ENCODE measurements around the gene BBS10. TPM values are rescaled to one million over a fixed set of nuclear protein-coding genes. Genes with fewer than 3 reads are reported as not detected.
"Not testable (repeated sequence)": the region's sequence is repeated elsewhere in the genome, so short reads cannot be mapped to it uniquely, and the experiment has no call there.

BBS10 gene
- total RNA-seq, 1 experiment from 2014 or later: 8.2 TPM

- no peak for TF ChIP-seq PRRX2 (CRISPR knock-in tag; IDR thresholded peaks at IDR 0.05)
- TF ChIP-seq ZNF263 (CRISPR knock-in tag; IDR thresholded peaks at IDR 0.05; ENCODE audit: low read depth): no peak
- TF ChIP-seq, protein P1, sequence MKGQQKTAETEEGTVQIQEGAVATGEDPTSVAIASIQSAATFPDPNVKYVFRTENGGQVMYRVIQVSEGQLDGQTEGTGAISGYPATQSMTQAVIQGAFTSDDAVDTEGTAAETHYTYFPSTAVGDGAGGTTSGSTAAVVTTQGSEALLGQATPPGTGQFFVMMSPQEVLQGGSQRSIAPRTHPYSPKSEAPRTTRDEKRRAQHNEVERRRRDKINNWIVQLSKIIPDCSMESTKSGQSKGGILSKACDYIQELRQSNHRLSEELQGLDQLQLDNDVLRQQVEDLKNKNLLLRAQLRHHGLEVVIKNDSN (CRISPR knock-in tag; IDR thresholded peaks at IDR 0.05): no peak
- no peak for TF ChIP-seq NFATC4 (CRISPR knock-in tag; IDR thresholded peaks at IDR 0.05)
Measured at GRCh38 chr12:76368230-76368629, 20.0 kb upstream of the BBS10 start (continued).

GRCh38 chr12:76366163-76366562 lies 17.9 kb upstream of the BBS10 start:
- no peaks in the 10 kb centered on the region; the same call in 1 of the 2 replicates for H3K9me3 Mint-ChIP-seq
- DNase-seq (ENCODE audit: low spot score) (no peak), ATAC-seq (no peak)
- no peaks in the 10 kb centered on the region for H3K27me3 Mint-ChIP-seq (ENCODE audit: low read depth)
- ChIA-PET POLR2A (no interaction called here), CTCF (no interaction called here)
- H3K4me1 Mint-ChIP-seq: no peaks in the 10 kb centered on the region
- TF ChIP-seq JAZF1 (CRISPR knock-in tag; IDR thresholded peaks at IDR 0.05): no peak
- TF ChIP-seq ZNF416 (CRISPR knock-in tag; IDR thresholded peaks at IDR 0.05): no peak
- H3K36me3 Mint-ChIP-seq: peaks cover 45% of the 10 kb centered on the region
- H3K4me3 Mint-ChIP-seq: no peak overlapping the region
- H3K27ac Mint-ChIP-seq: no peak overlapping the region

DNA sequence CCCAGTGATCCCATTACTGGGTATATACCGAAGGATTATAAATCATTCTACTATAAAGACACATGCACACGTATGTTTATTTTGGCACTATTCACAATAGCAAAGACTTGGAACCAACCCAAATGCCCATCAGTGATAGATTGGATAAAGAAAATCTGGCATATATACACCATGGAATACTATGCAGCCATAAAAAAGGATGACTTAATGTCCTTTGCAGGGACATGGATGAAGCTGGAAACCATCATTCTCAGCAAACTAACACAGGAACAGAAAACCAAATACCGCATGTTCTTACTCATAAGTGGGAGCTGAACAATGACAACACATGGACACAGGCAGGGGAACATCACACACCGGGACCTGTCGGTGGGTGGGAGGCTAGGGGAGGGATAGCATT lies 15.9 kb upstream of the BBS10 start:
- H3K27ac Mint-ChIP-seq: not testable (repeated sequence)

GRCh38 chr12:76360316-76360715 lies 12.1 kb upstream of the BBS10 start:
- H3K4me3 Mint-ChIP-seq: no peak overlapping the region
- H3K36me3 Mint-ChIP-seq: peaks cover 30% of the 10 kb centered on the region
- H3K9me3 Mint-ChIP-seq: no peaks in the 10 kb centered on the region; the same call in 1 of the 2 replicates
- POLR2A ChIA-PET: no interaction called here
- no peak for DNase-seq (ENCODE audit: low spot score)
- CTCF ChIA-PET: no interaction called here
- no peak for ATAC-seq
- H3K27ac Mint-ChIP-seq: no peak overlapping the region
- H3K4me1 Mint-ChIP-seq: no peaks in the 10 kb centered on the region
- H3K27me3 Mint-ChIP-seq (ENCODE audit: low read depth): no peaks in the 10 kb centered on the region
- no peak for TF ChIP-seq ZNF423 (CRISPR knock-in tag; IDR thresholded peaks at IDR 0.05)
- no peak for TF ChIP-seq PREB (CRISPR knock-in tag; IDR thresholded peaks at IDR 0.05; ENCODE audit: borderline replicate concordance)
- TF ChIP-seq ZNF121 (CRISPR knock-in tag; IDR thresholded peaks at IDR 0.05): no peak
- TF ChIP-seq, protein P2, sequence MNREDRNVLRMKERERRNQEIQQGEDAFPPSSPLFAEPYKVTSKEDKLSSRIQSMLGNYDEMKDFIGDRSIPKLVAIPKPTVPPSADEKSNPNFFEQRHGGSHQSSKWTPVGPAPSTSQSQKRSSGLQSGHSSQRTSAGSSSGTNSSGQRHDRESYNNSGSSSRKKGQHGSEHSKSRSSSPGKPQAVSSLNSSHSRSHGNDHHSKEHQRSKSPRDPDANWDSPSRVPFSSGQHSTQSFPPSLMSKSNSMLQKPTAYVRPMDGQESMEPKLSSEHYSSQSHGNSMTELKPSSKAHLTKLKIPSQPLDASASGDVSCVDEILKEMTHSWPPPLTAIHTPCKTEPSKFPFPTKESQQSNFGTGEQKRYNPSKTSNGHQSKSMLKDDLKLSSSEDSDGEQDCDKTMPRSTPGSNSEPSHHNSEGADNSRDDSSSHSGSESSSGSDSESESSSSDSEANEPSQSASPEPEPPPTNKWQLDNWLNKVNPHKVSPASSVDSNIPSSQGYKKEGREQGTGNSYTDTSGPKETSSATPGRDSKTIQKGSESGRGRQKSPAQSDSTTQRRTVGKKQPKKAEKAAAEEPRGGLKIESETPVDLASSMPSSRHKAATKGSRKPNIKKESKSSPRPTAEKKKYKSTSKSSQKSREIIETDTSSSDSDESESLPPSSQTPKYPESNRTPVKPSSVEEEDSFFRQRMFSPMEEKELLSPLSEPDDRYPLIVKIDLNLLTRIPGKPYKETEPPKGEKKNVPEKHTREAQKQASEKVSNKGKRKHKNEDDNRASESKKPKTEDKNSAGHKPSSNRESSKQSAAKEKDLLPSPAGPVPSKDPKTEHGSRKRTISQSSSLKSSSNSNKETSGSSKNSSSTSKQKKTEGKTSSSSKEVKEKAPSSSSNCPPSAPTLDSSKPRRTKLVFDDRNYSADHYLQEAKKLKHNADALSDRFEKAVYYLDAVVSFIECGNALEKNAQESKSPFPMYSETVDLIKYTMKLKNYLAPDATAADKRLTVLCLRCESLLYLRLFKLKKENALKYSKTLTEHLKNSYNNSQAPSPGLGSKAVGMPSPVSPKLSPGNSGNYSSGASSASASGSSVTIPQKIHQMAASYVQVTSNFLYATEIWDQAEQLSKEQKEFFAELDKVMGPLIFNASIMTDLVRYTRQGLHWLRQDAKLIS (CRISPR knock-in tag; IDR thresholded peaks at IDR 0.05; ENCODE audit: borderline replicate concordance): no peak
- TF ChIP-seq FOXJ3 (CRISPR knock-in tag; IDR thresholded peaks at IDR 0.05; ENCODE audit: borderline replicate concordance): no peak
- TF ChIP-seq CDX4 (CRISPR knock-in tag; IDR thresholded peaks at IDR 0.05; ENCODE audit: borderline replicate concordance): no peak
- no peak for TF ChIP-seq PRRX2 (CRISPR knock-in tag; IDR thresholded peaks at IDR 0.05)
- no peak for TF ChIP-seq CTCF (IDR thresholded peaks at IDR 0.05)
- TF ChIP-seq ZNF138 (CRISPR knock-in tag; conservative IDR thresholded peaks at IDR 0.05): no peak
- no peak for TF ChIP-seq ZMAT4 (CRISPR knock-in tag; IDR thresholded peaks at IDR 0.05)
- no peak for TF ChIP-seq USF2 (CRISPR knock-in tag; IDR thresholded peaks at IDR 0.05)
- no peak for TF ChIP-seq GRHL2 (CRISPR knock-in tag; IDR thresholded peaks at IDR 0.05; ENCODE audit: insufficient replicate concordance, severe bottlenecking)
- TF ChIP-seq, protein P3, sequence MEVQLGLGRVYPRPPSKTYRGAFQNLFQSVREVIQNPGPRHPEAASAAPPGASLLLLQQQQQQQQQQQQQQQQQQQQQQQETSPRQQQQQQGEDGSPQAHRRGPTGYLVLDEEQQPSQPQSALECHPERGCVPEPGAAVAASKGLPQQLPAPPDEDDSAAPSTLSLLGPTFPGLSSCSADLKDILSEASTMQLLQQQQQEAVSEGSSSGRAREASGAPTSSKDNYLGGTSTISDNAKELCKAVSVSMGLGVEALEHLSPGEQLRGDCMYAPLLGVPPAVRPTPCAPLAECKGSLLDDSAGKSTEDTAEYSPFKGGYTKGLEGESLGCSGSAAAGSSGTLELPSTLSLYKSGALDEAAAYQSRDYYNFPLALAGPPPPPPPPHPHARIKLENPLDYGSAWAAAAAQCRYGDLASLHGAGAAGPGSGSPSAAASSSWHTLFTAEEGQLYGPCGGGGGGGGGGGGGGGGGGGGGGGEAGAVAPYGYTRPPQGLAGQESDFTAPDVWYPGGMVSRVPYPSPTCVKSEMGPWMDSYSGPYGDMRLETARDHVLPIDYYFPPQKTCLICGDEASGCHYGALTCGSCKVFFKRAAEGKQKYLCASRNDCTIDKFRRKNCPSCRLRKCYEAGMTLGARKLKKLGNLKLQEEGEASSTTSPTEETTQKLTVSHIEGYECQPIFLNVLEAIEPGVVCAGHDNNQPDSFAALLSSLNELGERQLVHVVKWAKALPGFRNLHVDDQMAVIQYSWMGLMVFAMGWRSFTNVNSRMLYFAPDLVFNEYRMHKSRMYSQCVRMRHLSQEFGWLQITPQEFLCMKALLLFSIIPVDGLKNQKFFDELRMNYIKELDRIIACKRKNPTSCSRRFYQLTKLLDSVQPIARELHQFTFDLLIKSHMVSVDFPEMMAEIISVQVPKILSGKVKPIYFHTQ (CRISPR knock-in tag; IDR thresholded peaks at IDR 0.05): no peak

More for the DNA sequence above, 15.9 kb upstream of the BBS10 start:
- H3K4me3 Mint-ChIP-seq; H3K9me3 Mint-ChIP-seq; CTCF ChIA-PET; H3K27me3 Mint-ChIP-seq (ENCODE audit: low read depth); DNase-seq (ENCODE audit: low spot score); H3K4me1 Mint-ChIP-seq; POLR2A ChIA-PET; ATAC-seq: not testable (repeated sequence)
- peaks cover 39% of the 10 kb centered on the region for H3K36me3 Mint-ChIP-seq
